Measurements from ENCODE around the gene BTBD2.

BTBD2 gene

DNA sequence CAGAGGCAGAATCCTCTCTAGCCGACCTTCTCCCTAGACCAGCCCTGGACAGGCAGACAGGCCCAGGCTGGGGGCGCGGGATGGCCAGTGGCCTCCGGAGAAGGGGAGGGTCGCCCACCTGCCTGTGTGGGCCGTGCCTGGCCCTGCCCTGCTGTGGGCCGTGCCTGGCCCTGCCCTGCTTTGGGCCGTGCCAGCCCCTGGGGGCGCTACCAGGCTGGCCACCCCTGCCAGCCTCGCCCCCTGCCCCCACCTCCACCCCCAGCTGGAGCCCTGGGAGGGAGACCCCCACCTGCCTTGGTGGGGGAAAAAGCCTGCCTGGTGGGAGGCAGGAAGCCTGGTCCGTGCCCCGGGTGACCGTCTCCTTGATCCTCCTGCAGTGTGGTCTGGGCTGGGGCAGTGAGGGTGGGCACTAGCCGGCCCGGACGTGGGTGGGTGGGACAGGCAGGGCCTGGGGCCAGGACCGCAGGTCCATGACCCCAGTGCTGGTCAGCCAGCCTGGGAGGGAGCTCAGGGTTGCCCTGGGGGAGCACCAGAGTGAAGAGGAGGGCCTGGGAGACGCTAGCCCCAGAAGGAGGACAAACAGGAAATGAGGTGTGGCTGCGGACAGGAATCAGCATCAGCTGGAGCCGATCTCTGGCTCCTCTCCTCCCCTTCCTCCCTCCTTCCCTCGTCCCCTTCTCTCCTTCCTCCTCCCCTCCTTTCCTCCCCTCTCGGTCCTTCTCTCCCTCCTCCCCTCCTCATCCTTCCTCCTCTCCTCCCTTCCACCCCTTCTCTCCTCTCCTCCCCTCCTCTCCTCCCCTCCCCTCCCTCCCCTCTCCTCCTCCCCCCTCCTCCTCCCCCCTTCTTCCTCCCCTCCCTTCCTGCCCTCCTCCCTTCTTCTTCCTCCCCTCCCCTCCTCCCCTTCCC lies 40.7 kb upstream of the BTBD2 start:
- peak overlapping the region; percentile 20 for H3K4me3 Mint-ChIP-seq
- H3K36me3 Mint-ChIP-seq (ENCODE audit: low read depth) = peaks cover 6% of the 10 kb centered on the region
- H3K9me3 Mint-ChIP-seq = no peaks in the 10 kb centered on the region
- intact Hi-C loops (cut with micrococcal nuclease) = no loop called here
- H3K4me1 Mint-ChIP-seq (ENCODE audit: low read depth) = peaks cover 63% of the 10 kb centered on the region
- peak overlapping the region; percentile 60 for H3K27ac Mint-ChIP-seq
- no peaks in the 10 kb centered on the region for H3K27me3 Mint-ChIP-seq

DNA sequence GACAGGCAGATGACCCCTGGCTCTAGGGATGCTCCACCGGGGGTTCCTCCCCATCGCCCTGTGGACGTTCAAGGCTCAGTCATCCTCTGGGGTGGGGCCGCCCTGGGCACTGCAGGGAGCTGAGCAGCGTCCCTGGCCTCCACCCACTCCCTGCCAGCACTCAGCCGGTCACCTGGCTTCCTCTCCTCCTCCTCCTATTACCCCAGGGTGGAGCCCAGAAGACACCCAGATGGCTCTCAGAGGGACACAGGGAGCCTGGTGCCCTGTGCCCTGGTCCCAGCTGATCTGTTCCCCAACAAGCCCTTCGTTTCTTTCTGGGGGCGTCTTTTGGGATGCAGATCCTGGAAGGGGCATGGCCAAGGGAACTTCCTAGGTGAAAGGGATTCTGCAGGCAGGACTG lies 39.2 kb upstream of the BTBD2 start:
- H3K4me1 Mint-ChIP-seq (ENCODE audit: low read depth) = peaks cover 54% of the 10 kb centered on the region
- no peaks in the 10 kb centered on the region for H3K27me3 Mint-ChIP-seq
- intact Hi-C loops (cut with micrococcal nuclease) = loop anchor here (5.0 kb wide), 1 partner anchor 37 kb away; the partner anchor contains the start of gene BTBD2
- H3K36me3 Mint-ChIP-seq (ENCODE audit: low read depth) = peaks cover 6% of the 10 kb centered on the region
- H3K4me3 Mint-ChIP-seq = no peak overlapping the region
- peak overlapping the region; percentile 2 for H3K27ac Mint-ChIP-seq
- H3K9me3 Mint-ChIP-seq = no peaks in the 10 kb centered on the region

DNA sequence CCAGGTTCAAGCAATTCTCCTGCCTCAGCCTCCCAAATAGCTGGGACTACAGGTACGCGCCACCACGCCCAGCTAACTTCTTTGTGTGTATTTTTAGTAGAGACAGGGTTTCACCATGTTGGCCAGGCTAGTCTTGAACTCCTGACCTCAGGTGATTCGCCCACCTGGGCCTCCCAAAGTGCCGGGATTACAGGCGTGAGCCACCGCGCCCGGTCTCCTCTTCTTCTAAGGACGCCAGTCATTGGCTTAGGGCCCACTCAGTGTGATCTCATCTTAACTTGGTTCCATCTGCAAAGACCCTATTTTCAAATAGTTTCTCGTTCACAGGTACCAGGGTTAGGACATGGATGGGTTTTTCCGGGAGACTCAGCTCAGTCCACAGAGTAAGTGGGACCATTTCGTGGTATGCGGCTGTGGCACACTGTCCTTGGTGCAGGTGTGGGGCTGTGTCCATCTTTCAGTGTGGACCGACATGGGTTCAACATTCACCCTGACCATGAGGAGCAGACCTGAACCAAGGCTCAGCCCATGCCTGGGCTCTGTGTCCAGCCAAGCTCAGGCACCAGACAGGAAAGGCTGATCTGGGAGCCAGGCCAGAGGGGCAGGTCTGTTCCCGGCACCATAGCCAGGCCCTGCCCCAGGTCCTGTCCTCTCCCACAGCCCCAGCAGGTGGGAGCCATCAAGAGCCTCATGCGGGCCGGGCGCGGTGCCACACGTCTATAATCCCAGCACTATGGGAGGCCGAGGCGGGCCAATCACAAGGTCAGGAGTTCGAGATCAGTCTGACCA lies 38.3 kb upstream of the BTBD2 start:
- Mint-ChIP-seq H3K36me3 (ENCODE audit: low read depth) (peaks cover 15% of the 10 kb centered on the region), H3K27me3 (no peaks in the 10 kb centered on the region), H3K9me3 (no peaks in the 10 kb centered on the region), H3K4me1 (ENCODE audit: low read depth) (peaks cover 58% of the 10 kb centered on the region), H3K4me3 (no peak overlapping the region), H3K27ac (no peak overlapping the region)
- intact Hi-C loops (cut with micrococcal nuclease) = loop anchor here (5.0 kb wide), 1 partner anchor 36 kb away; the partner anchor contains the start of gene BTBD2

DNA sequence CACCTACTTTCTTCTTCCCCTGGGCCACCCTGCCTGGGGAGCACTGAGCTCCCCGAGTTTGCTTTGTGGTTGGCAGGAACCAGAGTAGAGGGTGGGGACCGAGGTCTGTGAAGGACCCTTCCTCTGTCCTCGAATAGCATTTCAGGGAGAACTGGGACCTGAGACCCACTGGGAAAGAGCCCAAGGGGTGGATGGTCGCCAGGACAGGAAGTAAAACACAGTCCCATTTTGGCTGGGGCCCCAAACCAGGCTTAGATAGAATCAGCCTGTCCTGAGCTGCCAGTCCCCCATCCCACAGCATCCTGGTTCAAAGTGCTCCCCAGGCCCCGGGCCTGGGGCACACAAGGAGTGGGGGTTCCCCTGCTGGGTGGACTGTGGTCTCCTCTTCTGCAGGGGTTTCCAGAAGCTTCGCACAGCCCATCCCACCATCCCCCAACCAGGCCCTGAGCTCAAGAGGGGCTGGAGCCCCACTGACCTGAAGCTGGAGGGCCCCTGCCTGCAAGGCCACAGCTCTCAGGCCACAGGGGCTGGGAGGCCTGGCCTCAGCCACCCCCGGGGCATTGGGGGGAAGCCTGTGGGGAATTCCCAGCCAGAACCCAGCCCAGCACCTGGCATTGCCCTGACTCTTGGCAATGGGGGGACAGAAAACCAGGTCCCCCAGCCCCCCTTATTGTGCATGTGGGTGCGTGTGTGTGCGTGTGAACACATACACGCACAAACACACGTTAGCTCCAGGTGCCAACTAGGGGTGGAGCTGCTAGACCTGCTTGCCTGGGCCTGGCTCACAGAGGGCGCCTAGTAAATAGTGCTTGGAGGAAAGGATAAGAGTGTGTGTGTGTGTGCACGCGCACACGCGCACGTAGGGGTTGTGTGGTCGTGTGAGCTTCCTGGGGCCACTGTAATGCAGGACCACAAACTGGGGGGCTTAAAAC lies 36.5 kb upstream of the BTBD2 start:
- no peaks in the 10 kb centered on the region for H3K9me3 Mint-ChIP-seq
- peak overlapping the region; percentile 90 for H3K27ac Mint-ChIP-seq
- H3K4me3 Mint-ChIP-seq = peak overlapping the region; percentile 75
- peaks cover 33% of the 10 kb centered on the region for H3K36me3 Mint-ChIP-seq (ENCODE audit: low read depth)
- H3K27me3 Mint-ChIP-seq = no peaks in the 10 kb centered on the region
- intact Hi-C loops (cut with micrococcal nuclease) = loop anchor here (1.0 to 5.0 kb wide), 2 partner anchors 9 to 35 kb away; partner anchors contain the start of gene BTBD2
- peaks cover 61% of the 10 kb centered on the region for H3K4me1 Mint-ChIP-seq (ENCODE audit: low read depth)

DNA sequence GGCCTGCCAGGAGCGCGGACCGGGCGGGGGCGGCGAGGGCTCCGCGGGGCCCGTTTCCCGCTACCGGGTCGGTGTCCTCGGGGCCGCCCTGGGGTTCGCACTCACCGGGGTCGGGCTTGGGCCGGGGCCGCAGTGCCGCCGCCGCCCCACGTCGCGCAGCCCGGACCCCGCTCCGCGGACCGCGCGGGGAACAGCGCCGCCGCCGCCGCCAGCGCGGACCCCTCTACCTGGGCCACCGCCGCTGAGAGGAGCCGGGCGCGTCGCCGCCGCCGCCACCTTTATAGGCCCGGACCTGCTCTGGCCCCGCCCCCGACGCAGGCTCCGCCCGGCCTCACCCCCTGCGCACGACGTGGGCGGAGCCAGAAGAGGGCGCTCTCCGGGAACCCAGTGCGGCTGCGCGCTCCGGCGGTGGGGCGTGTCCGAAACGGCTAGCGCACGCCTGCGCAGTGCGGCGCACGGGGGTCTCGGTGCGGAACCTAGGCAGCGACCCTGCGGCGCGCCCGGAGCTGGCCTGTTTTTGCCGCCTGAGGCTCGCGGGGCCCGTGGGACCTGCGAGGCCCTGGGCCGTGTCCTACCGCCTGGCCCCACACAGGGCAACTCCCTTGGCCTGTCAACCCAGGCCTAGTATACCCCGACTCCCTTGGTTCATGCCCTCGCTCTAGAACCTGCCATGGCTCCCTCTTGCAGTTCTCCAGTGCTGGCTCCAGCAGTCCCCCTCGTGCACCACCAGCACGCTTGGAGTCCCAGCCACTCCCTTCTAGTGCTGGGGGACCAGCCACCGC lies 35.7 kb upstream of the BTBD2 start, which contains the start of gene MKNK2:
Gene MKNK2, minus strand, starts transcription at position 254 of the 782 bp plus-strand sequence. CDS start 393 bp downstream, outside the sequence.
- Mint-ChIP-seq H3K27ac (peak within 1 kb of the TSS; percentile 90), H3K27me3 (no peaks in the 10 kb centered on the region), H3K4me1 (ENCODE audit: low read depth) (peaks cover 59% of the 10 kb centered on the region), H3K36me3 (ENCODE audit: low read depth) (peaks cover 42% of the 10 kb centered on the region), H3K9me3 (no peaks in the 10 kb centered on the region), H3K4me3 (peak within 1 kb of the TSS; percentile 81)
- intact Hi-C loops (cut with micrococcal nuclease) = loop anchor here (1.0 to 5.0 kb wide), 2 partner anchors 10 to 34 kb away; partner anchors contain the start of gene BTBD2

DNA sequence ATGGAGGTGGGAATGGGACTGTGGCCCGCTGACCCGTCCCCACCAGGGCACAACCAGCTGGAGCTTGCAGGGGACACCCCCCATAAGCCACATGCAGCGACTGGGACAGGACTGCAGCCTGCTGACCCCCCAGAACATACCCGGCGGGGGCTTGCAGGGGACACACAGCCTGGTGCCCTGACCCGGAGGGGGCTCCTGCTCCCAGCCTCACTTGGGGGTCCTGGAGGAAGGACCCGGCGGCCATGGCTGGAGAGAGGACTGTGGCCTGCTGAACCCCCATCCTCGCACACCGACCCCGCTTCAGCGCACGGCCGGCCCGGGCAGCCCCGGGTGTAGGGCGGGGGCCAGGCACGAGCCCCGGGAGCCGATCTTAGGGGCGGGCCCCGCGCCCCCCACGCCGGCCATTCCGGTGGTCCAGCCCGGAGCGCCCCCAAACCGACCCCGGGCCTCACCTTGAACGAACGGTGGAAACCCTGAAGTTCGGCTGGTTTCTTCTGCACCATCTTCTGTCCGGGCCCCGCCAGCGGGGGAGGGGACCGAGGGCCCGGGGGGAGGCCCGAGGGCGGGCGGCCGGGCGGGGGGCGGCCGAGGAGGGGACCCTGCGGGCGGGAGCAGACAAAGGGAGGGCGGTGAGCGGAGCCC lies 35.0 kb upstream of the BTBD2 start:
- H3K9me3 Mint-ChIP-seq = no peaks in the 10 kb centered on the region
- H3K27ac Mint-ChIP-seq = peak overlapping the region; percentile 79

DNA sequence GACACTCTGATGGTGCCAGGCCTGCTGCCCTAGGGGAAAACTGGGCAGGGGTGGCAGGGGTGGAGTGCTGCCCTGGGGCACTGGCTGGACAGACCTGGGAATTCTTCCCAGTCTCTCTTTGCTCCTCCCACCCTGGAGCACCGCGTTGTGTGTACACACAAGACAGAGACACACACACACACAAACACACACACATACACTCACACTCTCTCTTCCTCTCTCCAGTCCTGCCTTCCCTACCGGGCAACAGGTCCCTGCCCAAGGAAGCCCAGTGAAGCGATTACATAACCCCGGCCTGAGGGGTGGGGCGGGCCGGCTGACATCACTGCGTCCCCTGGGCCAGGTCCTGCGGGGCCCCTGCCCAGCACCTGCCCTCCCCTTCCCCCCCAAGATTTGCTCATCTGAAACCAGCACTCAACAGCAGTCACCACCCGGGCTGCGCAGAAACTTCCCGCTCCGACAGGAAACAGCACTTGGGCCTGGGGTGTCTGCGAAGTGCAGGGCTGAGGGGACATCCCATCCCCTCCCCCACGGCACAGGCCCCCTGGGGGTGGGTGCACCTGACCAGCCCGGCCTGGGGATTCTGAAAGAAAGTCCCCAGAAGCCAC lies 34.3 kb upstream of the BTBD2 start:
- Mint-ChIP-seq H3K27ac (peak overlapping the region; percentile 79), H3K4me3 (peak overlapping the region; percentile 81), H3K36me3 (ENCODE audit: low read depth) (peaks cover 55% of the 10 kb centered on the region), H3K27me3 (no peaks in the 10 kb centered on the region), H3K4me1 (ENCODE audit: low read depth) (peaks cover 58% of the 10 kb centered on the region), H3K9me3 (no peaks in the 10 kb centered on the region)
- intact Hi-C loops (cut with micrococcal nuclease) = loop anchor here (5.0 kb wide), 1 partner anchor 33 kb away; the partner anchor contains the start of gene BTBD2

More for the DNA sequence above, 35.0 kb upstream of the BTBD2 start:
- intact Hi-C loops (cut with micrococcal nuclease) = loop anchor here (5.0 kb wide), 1 partner anchor 33 kb away; the partner anchor contains the start of gene BTBD2
- H3K27me3 Mint-ChIP-seq = no peaks in the 10 kb centered on the region
- H3K4me3 Mint-ChIP-seq = peak overlapping the region; percentile 81
- peaks cover 59% of the 10 kb centered on the region for H3K4me1 Mint-ChIP-seq (ENCODE audit: low read depth)
- peaks cover 49% of the 10 kb centered on the region for H3K36me3 Mint-ChIP-seq (ENCODE audit: low read depth)

DNA sequence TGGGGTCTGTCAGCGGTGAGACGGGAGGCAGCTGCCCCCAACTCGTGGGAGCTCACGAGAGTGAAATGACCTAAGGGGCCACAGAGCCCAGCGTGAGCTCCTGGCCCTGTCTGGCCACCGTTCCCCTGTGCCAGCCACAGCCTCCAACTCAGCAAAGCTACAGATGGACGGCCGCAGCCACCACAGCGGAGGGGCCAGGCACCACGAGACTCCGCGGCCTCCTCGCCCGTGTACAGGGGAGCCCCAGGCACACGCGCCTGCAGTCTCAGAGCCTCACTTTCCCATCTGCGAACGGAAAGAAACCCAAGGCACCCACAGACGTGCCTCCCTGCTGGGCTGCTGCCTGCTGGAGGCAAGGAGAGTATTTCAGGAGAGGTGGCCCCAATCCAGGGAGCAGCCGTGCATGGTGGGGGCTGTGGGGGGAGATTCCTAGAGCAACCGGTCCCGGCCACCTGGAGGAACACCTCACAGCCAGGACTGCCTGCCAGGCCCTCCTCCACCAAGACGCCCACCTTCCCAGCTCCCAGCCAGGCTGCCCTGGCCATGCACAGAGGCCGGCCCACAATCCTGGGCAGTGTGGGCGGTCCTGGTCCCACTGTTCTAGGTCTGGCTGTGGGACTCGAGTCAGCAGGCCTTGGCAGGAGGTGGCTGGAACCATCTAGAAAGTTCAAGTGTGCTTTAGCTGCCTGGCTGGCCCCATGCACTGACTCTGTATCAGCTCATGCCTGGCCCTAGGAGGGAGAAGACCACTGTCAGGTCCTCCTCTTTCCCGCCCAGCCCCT lies 33.6 kb upstream of the BTBD2 start:
- peak overlapping the region; percentile 79 for H3K27ac Mint-ChIP-seq
- H3K9me3 Mint-ChIP-seq = no peaks in the 10 kb centered on the region
- peaks cover 60% of the 10 kb centered on the region for H3K4me1 Mint-ChIP-seq (ENCODE audit: low read depth)
- H3K36me3 Mint-ChIP-seq (ENCODE audit: low read depth) = peaks cover 62% of the 10 kb centered on the region
- H3K27me3 Mint-ChIP-seq = no peaks in the 10 kb centered on the region
- peak overlapping the region; percentile 81 for H3K4me3 Mint-ChIP-seq
- intact Hi-C loops (cut with micrococcal nuclease) = no loop called here

DNA sequence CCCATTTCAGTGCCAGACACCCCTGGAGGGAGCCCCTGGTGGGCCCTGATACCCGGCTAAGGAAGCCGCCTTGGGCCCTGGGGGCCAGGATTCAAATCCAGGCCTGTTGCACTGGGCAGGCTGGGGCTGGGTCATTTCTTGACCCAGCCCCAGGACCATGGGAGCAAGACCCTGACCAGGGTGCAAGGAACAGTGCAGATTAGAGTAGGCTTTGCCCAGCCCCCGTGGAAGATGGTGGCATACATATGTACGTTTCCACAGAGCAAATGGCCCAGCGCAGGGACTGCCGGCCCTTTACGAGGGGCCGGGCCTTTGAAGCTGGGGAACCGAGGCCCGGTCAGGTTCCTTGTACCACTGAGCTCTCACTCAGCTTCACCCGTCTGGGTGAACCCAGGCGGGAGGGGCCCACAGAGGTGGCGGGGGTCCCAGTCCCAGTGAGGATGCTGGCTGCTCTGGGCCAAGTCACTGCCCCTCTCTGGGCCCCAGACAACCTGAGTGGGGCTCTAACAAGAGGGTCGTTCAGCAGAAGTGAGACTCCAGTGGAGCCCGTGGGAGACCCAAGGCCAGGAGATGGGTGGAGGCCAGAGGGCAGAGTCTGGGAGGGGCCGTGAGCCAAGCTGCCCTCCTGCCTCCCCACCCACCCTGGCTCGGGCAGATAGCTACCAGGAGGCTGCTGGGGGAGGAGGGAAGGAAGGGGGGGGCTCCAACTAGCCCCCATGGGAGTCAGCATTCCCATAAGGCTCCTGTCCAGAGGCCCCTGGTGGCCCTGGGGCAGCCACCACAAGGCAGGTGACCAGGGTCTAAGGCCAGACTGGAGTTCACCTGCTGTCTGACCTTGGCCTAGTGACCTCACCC lies 32.8 kb upstream of the BTBD2 start:
- H3K27ac Mint-ChIP-seq = peak overlapping the region; percentile 37
- H3K4me3 Mint-ChIP-seq = peak overlapping the region; percentile 81
- H3K27me3 Mint-ChIP-seq = no peaks in the 10 kb centered on the region
- peaks cover 70% of the 10 kb centered on the region for H3K36me3 Mint-ChIP-seq (ENCODE audit: low read depth)
- intact Hi-C loops (cut with micrococcal nuclease) = no loop called here
- peaks cover 67% of the 10 kb centered on the region for H3K4me1 Mint-ChIP-seq (ENCODE audit: low read depth)
- no peaks in the 10 kb centered on the region for H3K9me3 Mint-ChIP-seq

DNA sequence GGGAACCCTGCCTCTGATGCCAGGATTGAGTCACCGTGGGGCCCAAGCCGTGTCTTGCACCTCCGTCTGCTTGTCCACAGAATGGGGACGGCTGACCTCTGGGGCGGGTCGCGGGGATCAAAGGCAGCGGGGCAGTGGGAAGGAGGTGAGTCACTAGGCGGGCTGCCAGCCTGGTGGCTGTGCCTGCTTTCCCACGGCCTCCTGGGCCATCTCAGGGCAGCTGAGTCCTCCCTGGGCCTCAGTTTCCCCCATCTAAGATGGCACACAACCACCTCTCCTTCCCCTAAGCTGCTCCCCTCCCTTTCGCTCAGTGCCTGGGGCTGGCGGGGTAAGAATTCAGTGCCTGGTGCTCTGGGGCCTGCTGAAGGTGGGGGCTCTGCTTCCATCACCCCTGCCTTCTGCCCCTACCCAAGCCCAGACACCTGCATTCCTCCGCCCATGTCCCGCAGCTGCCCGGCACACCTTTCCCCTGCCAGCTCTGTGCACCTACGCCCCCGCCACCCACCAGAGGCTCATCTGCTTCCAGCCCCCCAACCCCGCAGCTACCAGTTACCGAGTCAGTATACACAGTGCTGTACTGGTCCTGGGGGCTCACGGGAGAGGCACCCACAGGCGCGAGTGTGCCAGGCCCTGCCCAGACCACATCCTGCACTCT lies 32.1 kb upstream of the BTBD2 start:
- peaks cover 78% of the 10 kb centered on the region for H3K36me3 Mint-ChIP-seq (ENCODE audit: low read depth)
- H3K9me3 Mint-ChIP-seq = no peaks in the 10 kb centered on the region
- H3K4me1 Mint-ChIP-seq (ENCODE audit: low read depth) = peaks cover 75% of the 10 kb centered on the region

More for the DNA sequence above, 32.1 kb upstream of the BTBD2 start:
- no peak overlapping the region for H3K4me3 Mint-ChIP-seq
- H3K27ac Mint-ChIP-seq = peak overlapping the region; percentile 32
- intact Hi-C loops (cut with micrococcal nuclease) = no loop called here
- no peaks in the 10 kb centered on the region for H3K27me3 Mint-ChIP-seq
